AG09319 (cell line): ENCODE results near the gene NCEH1.
"Not testable (repeated sequence)": the region's sequence is repeated elsewhere in the genome, so short reads cannot be mapped to it uniquely, and the experiment has no call there.

ENCODE experiments used
- DNase-seq: peaks from one replicate; pipeline ENCODE4 v3.0.0-alpha.2; 2010; ENCODE audit warnings: low read depth; ENCODE audit errors: extremely low read depth
- TF ChIP-seq, protein P1 (sequence below): IDR thresholded peaks from 2 replicates; pipeline ENCODE4 v1.5.1; 2011; ENCODE audit warnings: low read depth, mild to moderate bottlenecking, inconsistent platforms, low read length, moderate library complexity

NCEH1 gene

DNA sequence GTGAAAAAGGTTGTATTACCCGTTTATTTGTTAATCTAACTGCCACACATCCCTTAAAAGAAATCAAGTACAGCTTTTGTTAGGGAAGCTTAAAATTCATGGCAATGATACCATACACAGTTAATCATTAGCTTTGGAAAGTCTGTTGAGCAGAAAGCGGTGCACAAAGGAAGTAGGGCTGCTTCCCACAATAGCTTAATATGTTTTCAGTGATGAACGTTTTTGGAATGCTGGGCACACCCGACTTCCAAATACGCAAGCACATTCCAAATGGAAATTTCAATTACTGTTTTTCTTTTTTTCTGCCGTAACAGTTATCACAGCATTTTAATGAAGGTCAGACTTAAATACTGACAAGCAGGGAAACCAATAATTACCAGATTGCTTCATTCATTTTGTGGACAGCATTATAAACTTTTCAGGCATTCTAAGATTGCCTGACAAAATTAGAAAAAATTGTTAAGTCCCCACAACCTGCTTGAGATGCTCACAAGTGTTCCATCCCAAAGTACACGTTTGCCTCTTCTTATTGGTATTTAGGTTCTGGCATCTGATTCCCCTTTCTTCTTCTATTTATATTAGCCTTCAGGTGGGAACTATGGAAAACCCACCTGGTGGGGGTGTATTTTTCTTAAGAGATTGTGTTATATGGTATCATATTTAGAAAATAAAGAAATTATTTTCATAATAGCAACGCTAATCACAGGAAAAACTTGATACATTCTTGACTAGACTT is 38.5 kb upstream of the NCEH1 start:
- peak; percentile 91 for DNase-seq
- TF ChIP-seq, protein P1, sequence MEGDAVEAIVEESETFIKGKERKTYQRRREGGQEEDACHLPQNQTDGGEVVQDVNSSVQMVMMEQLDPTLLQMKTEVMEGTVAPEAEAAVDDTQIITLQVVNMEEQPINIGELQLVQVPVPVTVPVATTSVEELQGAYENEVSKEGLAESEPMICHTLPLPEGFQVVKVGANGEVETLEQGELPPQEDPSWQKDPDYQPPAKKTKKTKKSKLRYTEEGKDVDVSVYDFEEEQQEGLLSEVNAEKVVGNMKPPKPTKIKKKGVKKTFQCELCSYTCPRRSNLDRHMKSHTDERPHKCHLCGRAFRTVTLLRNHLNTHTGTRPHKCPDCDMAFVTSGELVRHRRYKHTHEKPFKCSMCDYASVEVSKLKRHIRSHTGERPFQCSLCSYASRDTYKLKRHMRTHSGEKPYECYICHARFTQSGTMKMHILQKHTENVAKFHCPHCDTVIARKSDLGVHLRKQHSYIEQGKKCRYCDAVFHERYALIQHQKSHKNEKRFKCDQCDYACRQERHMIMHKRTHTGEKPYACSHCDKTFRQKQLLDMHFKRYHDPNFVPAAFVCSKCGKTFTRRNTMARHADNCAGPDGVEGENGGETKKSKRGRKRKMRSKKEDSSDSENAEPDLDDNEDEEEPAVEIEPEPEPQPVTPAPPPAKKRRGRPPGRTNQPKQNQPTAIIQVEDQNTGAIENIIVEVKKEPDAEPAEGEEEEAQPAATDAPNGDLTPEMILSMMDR: no peak

GRCh38 chr3:172746475-172746874 is 35.6 kb upstream of the NCEH1 start:
- TF ChIP-seq, protein P1: no peak
- DNase-seq: no peak

DNA sequence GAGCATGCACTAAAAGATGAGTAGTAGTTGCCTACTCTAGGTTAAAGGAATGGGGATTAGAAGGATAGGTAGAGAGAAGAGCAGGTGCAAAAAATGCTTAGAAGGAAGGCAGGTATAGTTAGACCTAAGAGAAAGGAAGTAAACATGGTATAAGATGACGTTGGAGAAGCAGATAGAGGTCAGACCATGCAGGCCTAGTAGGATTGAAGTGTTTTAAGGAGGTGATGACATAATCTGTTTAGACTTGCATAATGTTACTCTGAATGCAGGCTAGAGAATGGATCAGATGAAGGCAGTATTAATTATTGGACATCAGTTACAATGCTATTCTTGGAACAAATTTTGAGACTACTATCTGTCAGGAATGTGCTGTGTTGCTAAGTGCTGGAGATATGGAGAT is 28.6 kb upstream of the NCEH1 start:
- TF ChIP-seq, protein P1: no peak
- no peak for DNase-seq

- DNase-seq: no peak
- TF ChIP-seq, protein P1: no peak
Measured at GRCh38 chr3:172735014-172735413, 24.1 kb upstream of the NCEH1 start.

- no peak for DNase-seq
- TF ChIP-seq, protein P1: no peak
Measured at GRCh38 chr3:172726380-172726779, 15.5 kb upstream of the NCEH1 start.

GRCh38 chr3:172722536-172723040 is 11.7 kb upstream of the NCEH1 start:
- not testable (repeated sequence) for DNase-seq

- no peak for DNase-seq
Measured at GRCh38 chr3:172717493-172718088, 6.7 kb upstream of the NCEH1 start.

More at GRCh38 chr3:172717493-172718088, 6.7 kb upstream of the NCEH1 start:
- TF ChIP-seq, protein P1: peak; percentile 16; the same call in 1 of the 2 replicates
